HepG2 (cell line): Measurements from ENCODE around the gene CELF2.

Source experiments
- JDP2 ChIP-seq: sonication (generic); formaldehyde crosslinking; IDR thresholded peaks from 2 replicates; pipeline ENCODE4 v1.8.1; 2022; ENCODE audit warnings: missing genetic modification reagents, borderline replicate concordance
- JUNB ChIP-seq: sonication (generic); formaldehyde crosslinking; IDR thresholded peaks from 2 replicates; pipeline ENCODE4 v1.8.0; 2022; ENCODE audit warnings: missing genetic modification reagents, mild to moderate bottlenecking, borderline replicate concordance
- PHB2 ChIP-seq: fragments of 450-650 bp; IDR thresholded peaks from 2 replicates; pipeline ENCODE4 v1.6.1; 2018; ENCODE audit not compliant: partially characterized antibody
- SALL2 ChIP-seq: sonication (generic); formaldehyde crosslinking; IDR thresholded peaks from 2 replicates; pipeline ENCODE4 v1.8.1; 2023; ENCODE audit warnings: mild to moderate bottlenecking, missing genetic modification reagents, inconsistent platforms
- SRF ChIP-seq: IDR thresholded peaks from 2 replicates; pipeline ENCODE4 v1.6.1; 2011; ENCODE audit warnings: mild to moderate bottlenecking, low read depth, low read length, moderate library complexity
- TF ChIP-seq, protein P1 (sequence below): sonication (generic); formaldehyde crosslinking; IDR thresholded peaks from 2 replicates; pipeline ENCODE4 v1.5.1; 2020; ENCODE audit warnings: mild to moderate bottlenecking, missing genetic modification reagents, moderate library complexity

DNA sequence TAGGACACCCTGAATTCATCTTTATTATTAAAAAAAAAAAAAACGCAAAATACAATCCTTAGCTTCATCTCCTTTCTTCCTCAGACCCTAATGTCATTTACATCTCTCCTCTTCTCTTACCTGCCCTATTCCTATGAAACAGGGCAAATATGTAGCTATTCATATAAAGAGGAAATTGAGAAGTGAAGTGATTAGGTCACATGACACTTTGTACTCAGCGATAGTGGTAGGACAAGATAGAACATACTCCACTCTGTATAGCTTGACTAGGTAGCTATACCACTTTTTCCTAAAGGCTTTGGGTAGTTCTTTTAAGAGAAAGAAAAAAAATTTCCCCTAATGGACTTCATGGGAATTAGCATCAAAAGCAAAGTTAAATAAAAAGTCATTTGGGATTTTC lies 6.2 kb upstream of the CELF2 start:
- no peak for TF ChIP-seq SALL2 (CRISPR knock-in tag)
- no peak for TF ChIP-seq JUNB (CRISPR knock-in tag)
- no peak for TF ChIP-seq SRF
- TF ChIP-seq, protein P1, sequence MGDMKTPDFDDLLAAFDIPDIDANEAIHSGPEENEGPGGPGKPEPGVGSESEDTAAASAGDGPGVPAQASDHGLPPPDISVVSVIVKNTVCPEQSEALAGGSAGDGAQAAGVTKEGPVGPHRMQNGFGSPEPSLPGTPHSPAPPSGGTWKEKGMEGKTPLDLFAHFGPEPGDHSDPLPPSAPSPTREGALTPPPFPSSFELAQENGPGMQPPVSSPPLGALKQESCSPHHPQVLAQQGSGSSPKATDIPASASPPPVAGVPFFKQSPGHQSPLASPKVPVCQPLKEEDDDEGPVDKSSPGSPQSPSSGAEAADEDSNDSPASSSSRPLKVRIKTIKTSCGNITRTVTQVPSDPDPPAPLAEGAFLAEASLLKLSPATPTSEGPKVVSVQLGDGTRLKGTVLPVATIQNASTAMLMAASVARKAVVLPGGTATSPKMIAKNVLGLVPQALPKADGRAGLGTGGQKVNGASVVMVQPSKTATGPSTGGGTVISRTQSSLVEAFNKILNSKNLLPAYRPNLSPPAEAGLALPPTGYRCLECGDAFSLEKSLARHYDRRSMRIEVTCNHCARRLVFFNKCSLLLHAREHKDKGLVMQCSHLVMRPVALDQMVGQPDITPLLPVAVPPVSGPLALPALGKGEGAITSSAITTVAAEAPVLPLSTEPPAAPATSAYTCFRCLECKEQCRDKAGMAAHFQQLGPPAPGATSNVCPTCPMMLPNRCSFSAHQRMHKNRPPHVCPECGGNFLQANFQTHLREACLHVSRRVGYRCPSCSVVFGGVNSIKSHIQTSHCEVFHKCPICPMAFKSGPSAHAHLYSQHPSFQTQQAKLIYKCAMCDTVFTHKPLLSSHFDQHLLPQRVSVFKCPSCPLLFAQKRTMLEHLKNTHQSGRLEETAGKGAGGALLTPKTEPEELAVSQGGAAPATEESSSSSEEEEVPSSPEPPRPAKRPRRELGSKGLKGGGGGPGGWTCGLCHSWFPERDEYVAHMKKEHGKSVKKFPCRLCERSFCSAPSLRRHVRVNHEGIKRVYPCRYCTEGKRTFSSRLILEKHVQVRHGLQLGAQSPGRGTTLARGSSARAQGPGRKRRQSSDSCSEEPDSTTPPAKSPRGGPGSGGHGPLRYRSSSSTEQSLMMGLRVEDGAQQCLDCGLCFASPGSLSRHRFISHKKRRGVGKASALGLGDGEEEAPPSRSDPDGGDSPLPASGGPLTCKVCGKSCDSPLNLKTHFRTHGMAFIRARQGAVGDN (CRISPR knock-in tag): no peak
- no peak for TF ChIP-seq JDP2 (CRISPR knock-in tag)
- TF ChIP-seq PHB2: no peak
